ENCODE data around the gene MBP. TPM values are rescaled to one million over a fixed set of nuclear protein-coding genes. Genes with fewer than 3 reads are reported as not detected.
"Not testable (repeated sequence)": the region's sequence is repeated elsewhere in the genome, so short reads cannot be mapped to it uniquely, and the experiment has no call there.

MBP gene
- total RNA-seq, 1 experiment from 2014 or later, result not detected

- DNase-seq (ENCODE audit: low spot score), result no peak
Measured at GRCh38 chr18:76951456-76952247, 180.9 kb downstream of the MBP start.

- no peak for DNase-seq (ENCODE audit: low spot score)
Measured at GRCh38 chr18:76948345-76948744, 184.2 kb downstream of the MBP start.

GRCh38 chr18:76944346-76944745, 188.2 kb downstream of the MBP start:
- not testable (repeated sequence) for DNase-seq (ENCODE audit: low spot score)

DNA sequence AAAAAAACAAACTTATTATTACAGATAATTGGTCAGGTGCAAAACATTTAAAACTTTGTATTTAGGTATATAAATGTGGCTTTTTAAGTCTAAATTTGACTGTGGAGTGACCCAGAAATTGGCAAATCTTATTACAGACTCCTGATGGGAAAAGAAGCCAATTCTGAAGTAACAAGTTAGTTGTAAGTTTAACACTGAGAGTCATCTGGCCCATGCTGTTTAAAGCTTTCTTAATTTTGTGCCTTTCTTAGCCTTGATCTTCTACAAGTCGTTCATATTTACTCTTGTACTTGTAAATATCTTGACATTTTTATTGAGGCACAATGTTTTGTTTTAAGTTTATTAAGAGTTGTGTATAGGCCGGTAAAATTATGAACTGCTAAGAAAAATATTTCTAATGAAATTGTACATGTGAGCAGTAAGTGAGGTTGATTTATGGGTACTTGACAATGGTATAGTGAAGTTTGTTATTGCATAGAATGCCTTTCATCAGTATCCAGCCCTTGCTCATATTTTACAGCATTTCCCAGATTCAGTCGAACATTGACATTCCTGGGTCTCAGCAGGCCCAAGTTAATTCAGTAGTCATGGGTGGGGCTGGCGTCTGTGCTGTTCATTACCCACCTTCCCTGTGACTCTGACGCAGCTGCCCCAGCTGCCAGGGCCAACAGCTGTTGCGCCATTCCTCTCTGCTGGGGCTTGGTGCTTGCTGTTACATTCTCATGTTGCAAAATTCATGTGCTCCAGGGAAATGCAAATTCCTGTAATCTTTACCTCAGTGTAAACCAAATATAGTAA, 188.8 kb downstream of the MBP start:
- DNase-seq (ENCODE audit: low spot score), result no peak

DNA sequence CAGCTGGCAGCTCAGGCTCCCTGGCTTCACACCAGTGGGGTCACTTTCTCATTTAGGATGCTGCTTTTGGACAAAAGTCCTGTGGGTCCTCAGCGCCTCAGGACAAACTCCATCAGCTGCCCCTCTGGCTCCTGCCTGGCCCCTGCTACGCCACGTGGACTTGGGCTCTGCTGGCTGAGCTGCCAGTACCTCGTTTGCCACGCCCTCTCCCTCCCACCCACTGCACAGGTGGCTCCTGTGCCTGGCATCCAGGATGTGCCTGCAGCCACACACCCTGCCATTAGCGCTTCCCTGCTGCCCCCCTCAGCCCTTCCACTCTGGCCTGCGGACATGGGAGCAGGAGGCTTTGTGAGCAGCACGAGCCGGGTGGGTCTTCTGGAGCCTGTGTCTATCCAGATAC, 191.3 kb downstream of the MBP start:
- no peak for DNase-seq (ENCODE audit: low spot score)

GRCh38 chr18:76938619-76939018, 194.0 kb downstream of the MBP start:
- DNase-seq (ENCODE audit: low spot score), result no peak

- no peak for DNase-seq (ENCODE audit: low spot score)
Measured at GRCh38 chr18:76937597-76937996, 195.0 kb downstream of the MBP start.

- DNase-seq (ENCODE audit: low spot score), result no peak
Measured at GRCh38 chr18:76936877-76937276, 195.7 kb downstream of the MBP start.

GRCh38 chr18:76935722-76936337, 196.8 kb downstream of the MBP start:
- no peak for DNase-seq (ENCODE audit: low spot score)

DNA sequence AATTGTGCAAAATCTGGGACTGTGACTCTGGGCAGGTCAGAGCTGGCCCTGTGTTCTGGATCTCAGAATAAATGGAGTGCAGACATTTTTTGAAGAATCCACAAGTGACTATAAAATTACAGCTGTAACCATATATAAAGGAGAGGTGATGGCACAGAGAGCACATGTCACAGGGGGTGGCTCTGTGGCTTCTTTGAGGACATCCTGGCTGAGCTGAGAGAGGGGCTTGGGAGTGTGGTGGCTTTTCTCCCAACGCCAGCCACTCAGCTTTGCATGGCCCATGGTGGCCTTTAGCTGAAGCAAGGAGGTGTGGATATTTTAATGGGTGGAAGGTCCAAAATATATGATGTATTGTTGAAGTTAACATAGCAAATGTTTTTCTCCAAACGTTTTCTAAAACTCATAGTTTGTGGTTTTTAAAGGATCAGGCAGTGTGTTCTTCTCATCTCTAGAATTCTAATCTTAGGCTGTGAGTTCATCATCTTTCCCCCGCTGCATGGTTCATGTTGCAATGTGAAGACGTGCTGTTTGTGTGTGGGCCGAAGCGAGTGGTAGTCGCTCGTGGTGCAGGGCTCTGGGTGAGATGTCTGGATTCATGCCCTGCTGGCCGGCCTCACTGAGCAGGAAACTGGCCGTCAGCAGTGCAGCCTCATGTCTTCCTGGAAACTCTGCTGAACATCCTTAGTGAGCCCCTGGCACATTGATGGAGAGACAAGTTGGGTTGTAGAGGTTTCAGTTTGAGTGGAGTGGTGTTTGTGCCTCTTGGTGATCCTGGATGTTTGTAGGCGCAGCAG, 200.4 kb downstream of the MBP start:
- DNase-seq (ENCODE audit: low spot score), result no peak

DNA sequence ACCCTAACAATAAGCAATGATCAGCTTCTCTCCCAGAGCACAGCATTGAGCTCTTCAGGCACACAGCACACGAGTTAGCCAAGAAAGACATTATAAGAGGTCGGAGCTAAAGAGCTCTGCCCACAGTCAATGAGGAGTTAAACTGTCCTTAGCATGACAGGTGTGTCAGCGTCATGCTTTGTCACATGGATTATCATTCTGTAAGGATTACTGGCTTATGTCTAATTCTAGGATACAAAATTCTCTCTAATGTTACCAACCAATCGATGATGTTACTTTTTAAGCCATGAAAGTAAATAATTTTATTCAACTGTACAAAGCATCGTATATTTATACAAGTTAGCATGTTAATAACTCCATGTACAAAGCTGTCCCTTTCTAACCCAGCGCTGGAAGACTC, 201.4 kb downstream of the MBP start:
- no peak for DNase-seq (ENCODE audit: low spot score)

Other genes with a start within 250 kb of the MBP start
- gene GALR1, start 117.1 kb upstream of the MBP start, total RNA-seq (2014; rRNA removed; shearing (Covaris generic)), result not detected in 2 replicates